Transverse colon (tissue), 4 donors: Measurements from ENCODE around the gene TANGO6.

Source experiments
- EP300 ChIP-seq: sonication (generic); formaldehyde crosslinking; IDR thresholded peaks from one replicate; pipeline ENCODE4 v1.6.1; 2017; ENCODE audit warnings: antibody characterized with exemption, low read depth
- POLR2A ChIP-seq: fragments of 450-650 bp; IDR thresholded peaks from one replicate; pipeline ENCODE4 v1.6.1; 2016; ENCODE audit warnings: antibody characterized with exemption, mild to moderate bottlenecking, moderate library complexity
- POLR2AphosphoS5 ChIP-seq, 3 donors: sonication (generic); formaldehyde crosslinking; IDR thresholded peaks; one replicate each; pipeline ENCODE4 v1.6.1; 2016; ENCODE audit warnings: antibody characterized with exemption in 3 of 3
- TF ChIP-seq, protein P1 (sequence below), 5 experiments: fragments of 200-600 bp in 3 of 5; fragments of 450-650 bp in 2 of 5; sonication (generic) in 3 of 5; IDR thresholded peaks; 1 replicate in 2 of 5; 2 replicates in 3 of 5; pipeline ENCODE4 v1.5.1; 2016 to 2017; ENCODE audit warnings: antibody characterized with exemption in 5 of 5, inconsistent platforms in 3 of 5, mild to moderate bottlenecking in 2 of 5, moderate library complexity in 1 of 5

DNA sequence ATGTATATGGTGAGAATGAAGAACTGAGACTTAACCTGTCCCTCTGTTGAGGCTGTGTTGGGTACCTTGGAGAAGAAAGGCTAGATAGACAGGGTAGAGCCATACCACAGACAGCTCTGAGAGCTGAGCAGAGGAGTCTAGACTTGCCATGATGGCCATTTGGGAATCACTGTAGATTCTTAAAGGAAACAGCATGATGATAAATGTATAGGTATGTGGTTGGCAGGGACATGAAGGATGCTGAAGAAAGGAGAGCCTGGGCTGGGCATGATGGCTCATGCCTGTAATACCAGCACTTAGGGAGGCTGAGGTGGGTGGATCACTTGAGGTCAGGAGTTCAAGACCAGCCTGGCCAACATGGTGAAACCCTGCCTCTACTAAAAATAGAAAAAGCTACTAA, 147.7 kb downstream of the TANGO6 start:
- TF ChIP-seq, protein P1, sequence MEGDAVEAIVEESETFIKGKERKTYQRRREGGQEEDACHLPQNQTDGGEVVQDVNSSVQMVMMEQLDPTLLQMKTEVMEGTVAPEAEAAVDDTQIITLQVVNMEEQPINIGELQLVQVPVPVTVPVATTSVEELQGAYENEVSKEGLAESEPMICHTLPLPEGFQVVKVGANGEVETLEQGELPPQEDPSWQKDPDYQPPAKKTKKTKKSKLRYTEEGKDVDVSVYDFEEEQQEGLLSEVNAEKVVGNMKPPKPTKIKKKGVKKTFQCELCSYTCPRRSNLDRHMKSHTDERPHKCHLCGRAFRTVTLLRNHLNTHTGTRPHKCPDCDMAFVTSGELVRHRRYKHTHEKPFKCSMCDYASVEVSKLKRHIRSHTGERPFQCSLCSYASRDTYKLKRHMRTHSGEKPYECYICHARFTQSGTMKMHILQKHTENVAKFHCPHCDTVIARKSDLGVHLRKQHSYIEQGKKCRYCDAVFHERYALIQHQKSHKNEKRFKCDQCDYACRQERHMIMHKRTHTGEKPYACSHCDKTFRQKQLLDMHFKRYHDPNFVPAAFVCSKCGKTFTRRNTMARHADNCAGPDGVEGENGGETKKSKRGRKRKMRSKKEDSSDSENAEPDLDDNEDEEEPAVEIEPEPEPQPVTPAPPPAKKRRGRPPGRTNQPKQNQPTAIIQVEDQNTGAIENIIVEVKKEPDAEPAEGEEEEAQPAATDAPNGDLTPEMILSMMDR (IDR thresholded peaks at IDR 0.05), result no peak
- no peak for TF ChIP-seq POLR2AphosphoS5 (IDR thresholded peaks at IDR 0.05)
- TF ChIP-seq EP300, result no peak
- no peak for TF ChIP-seq POLR2A
